ENCODE measurements around the gene TAB2. TPM values are rescaled to one million over a fixed set of nuclear protein-coding genes. Genes with fewer than 3 reads are reported as not detected.

The TAB2 gene
- total RNA-seq, 1 experiment from 2014 or later, result 56.2 TPM

GRCh38 chr6:149387779-149388512 is 70.4 kb downstream of the TAB2 start:
- Histone ChIP-seq H3K18ac (ENCODE audit: insufficient read length, low read depth, low read length) (no peak overlapping the region), H2BK5ac (ENCODE audit: insufficient read length, low read length) (no peak overlapping the region), H4K5ac (ENCODE audit: insufficient read length, low read depth, low read length) (no peak overlapping the region), H3K79me2 (ENCODE audit: insufficient read depth, low read length) (no peaks in the 10 kb centered on the region; the same call in 1 of the 2 replicates), H2BK20ac (ENCODE audit: low read depth, low read length, poor library complexity, severe bottlenecking) (no peak overlapping the region), H2BK12ac (ENCODE audit: insufficient read length, low read depth, low read length) (no peak overlapping the region), H2AFZ (ENCODE audit: low read length) (no peak overlapping the region), H2AK5ac (ENCODE audit: insufficient read length, low read length) (no peak overlapping the region), H3K27ac (ENCODE audit: insufficient read length, low read depth, low read length) (no peak overlapping the region), H3K4ac (ENCODE audit: low read depth, low read length) (no peak overlapping the region), H4K20me1 (ENCODE audit: control insufficient read depth, insufficient read depth, insufficient read length) (no peaks in the 10 kb centered on the region), H3K4me2 (ENCODE audit: insufficient read depth, insufficient read length, low read length) (no peak overlapping the region), H3K14ac (ENCODE audit: insufficient read depth, low read length) (no peak overlapping the region), H4K91ac (ENCODE audit: insufficient read length, low read depth, low read length) (no peak overlapping the region), H2BK15ac (ENCODE audit: low read depth, low read length) (no peak overlapping the region), H4K8ac (replicated peaks; ENCODE audit: insufficient read length, low read depth, low read length) (no peak overlapping the region), H3K4me1 (ENCODE audit: insufficient read depth, low read length) (no peaks in the 10 kb centered on the region), H3K27me3 (ENCODE audit: insufficient read depth, low read length) (no peaks in the 10 kb centered on the region), H3K79me1 (ENCODE audit: insufficient read depth, low read depth, low read length, poor library complexity, severe bottlenecking) (peaks cover 3% of the 10 kb centered on the region), H3K23me2 (ENCODE audit: insufficient read length, low read depth, low read length, poor library complexity, severe bottlenecking) (no peaks in the 10 kb centered on the region), H3K9me3 (ENCODE audit: control insufficient read depth, low read depth, low read length) (no peaks in the 10 kb centered on the region), H2BK120ac (ENCODE audit: low read depth, low read length, poor library complexity, severe bottlenecking) (no peak overlapping the region), H3K9ac (ENCODE audit: extremely low read depth, insufficient read length, low read length) (no peak overlapping the region), H3K56ac (ENCODE audit: insufficient read length, low read depth, low read length) (no peak overlapping the region), H3T11ph (ENCODE audit: low read length) (no peak overlapping the region), H3K23ac (ENCODE audit: insufficient read length, low read depth, low read length) (no peak overlapping the region)
- H3K4me3 Mint-ChIP-seq, result no peak overlapping the region
- peaks cover 0 to 2% of the 10 kb centered on the region in 2 experiments; a peak in 2 of 5 replicates for H3K9me3 Mint-ChIP-seq
- H3K27ac Mint-ChIP-seq, result no peak overlapping the region; a peak in 1 of 7 replicates
- no peaks in the 10 kb centered on the region for H3K27me3 Mint-ChIP-seq (ENCODE audit: low read depth)
- peaks cover 8 to 22% (median 14%) of the 10 kb centered on the region in 3 experiments; a peak in 6 of 7 replicates for H3K36me3 Mint-ChIP-seq (ENCODE audit: insufficient read depth in 1 of 3, low read depth in 3 of 3)
- no CpG with 5 or more reads among the region's 1 CpG for WGBS (ENCODE audit: extremely low coverage, insufficient read length, low lambda C conversion rate)
- no peak for DNase-seq
- no peaks in the 10 kb centered on the region for H3K4me1 Mint-ChIP-seq
- no peak for TF ChIP-seq CTCF (conservative IDR thresholded peaks at IDR 0.05)
